DOHH2 (cell line): ENCODE measurements around the gene SLIT1.

Source experiments
- H3F3A ChIP-seq: fragments of 200-600 bp; sonication (generic), shearing (Covaris generic); 2 replicates; pipeline ENCODE4 v1.6.0; 2016; ENCODE audit warnings: antibody characterized with exemption, mild to moderate bottlenecking; ENCODE audit not compliant: control insufficient read depth, insufficient read depth
- H3K27ac ChIP-seq: fragments of 200-600 bp; sonication (generic); 2 replicates; pipeline ENCODE4 v1.5.1; 2014; ENCODE audit warnings: low read depth, mild to moderate bottlenecking, low read length, moderate library complexity
- H3K27me3 ChIP-seq: fragments of 200-600 bp; sonication (generic); 2 replicates; pipeline ENCODE4 v1.6.1; 2014; ENCODE audit warnings: mild to moderate bottlenecking, low read length, mixed read lengths; ENCODE audit not compliant: control insufficient read depth
- H3K36me3 ChIP-seq: fragments of 200-600 bp; sonication (generic); 2 replicates; pipeline ENCODE4 v1.6.1; 2014; ENCODE audit warnings: mild to moderate bottlenecking, low read length, moderate library complexity, mixed read lengths; ENCODE audit not compliant: control insufficient read depth
- H3K4me1 ChIP-seq: fragments of 200-600 bp; sonication (generic); 2 replicates; pipeline ENCODE4 v1.6.1; 2014; ENCODE audit warnings: mild to moderate bottlenecking, low read length, mixed read lengths; ENCODE audit not compliant: control insufficient read depth
- H3K4me2 ChIP-seq: fragments of 200-600 bp; sonication (generic); 2 replicates; pipeline ENCODE4 v1.6.0; 2014; ENCODE audit warnings: mild to moderate bottlenecking, low read length, moderate library complexity
- H3K4me3 ChIP-seq: fragments of 200-600 bp; sonication (generic); 2 replicates; pipeline ENCODE4 v1.5.1; 2014; ENCODE audit warnings: mild to moderate bottlenecking, low read length, mixed read lengths
- H3K79me2 ChIP-seq: fragments of 200-600 bp; sonication (generic); 2 replicates; pipeline ENCODE4 v1.6.1; 2014; ENCODE audit warnings: mild to moderate bottlenecking, low read length, mixed read lengths; ENCODE audit not compliant: control insufficient read depth
- H3K9me2 ChIP-seq: fragments of 200-600 bp; sonication (generic); replicated peaks from 2 replicates; pipeline ENCODE4 v1.6.1; 2014; ENCODE audit warnings: mild to moderate bottlenecking, low read length, mixed read lengths; ENCODE audit not compliant: control insufficient read depth
- H3K9me3 ChIP-seq: fragments of 200-600 bp; sonication (generic); 2 replicates; pipeline ENCODE4 v1.6.1; 2014; ENCODE audit warnings: antibody characterized with exemption, low read length, mixed read lengths; ENCODE audit not compliant: control insufficient read depth, insufficient read depth
- H4K20me1 ChIP-seq: fragments of 200-600 bp; sonication (generic); 2 replicates; pipeline ENCODE4 v1.6.0; 2014; ENCODE audit warnings: low read depth, mild to moderate bottlenecking, antibody characterized with exemption, low read length, moderate library complexity; ENCODE audit not compliant: control insufficient read depth, insufficient read depth
- CTCF ChIP-seq: fragments of 200-600 bp; sonication (generic); IDR thresholded peaks from one replicate; pipeline ENCODE4 v1.5.1; 2014; ENCODE audit warnings: antibody characterized with exemption, mild to moderate bottlenecking, low read depth, low read length; ENCODE audit not compliant: poor library complexity, severe bottlenecking
- EZH2phosphoT487 ChIP-seq: fragments of 200-600 bp; sonication (generic); IDR thresholded peaks from 2 replicates; pipeline ENCODE4 v1.6.1; 2017; ENCODE audit warnings: borderline replicate concordance, mild to moderate bottlenecking, antibody characterized with exemption, low read length, moderate library complexity, mixed read lengths

Gene SLIT1

DNA sequence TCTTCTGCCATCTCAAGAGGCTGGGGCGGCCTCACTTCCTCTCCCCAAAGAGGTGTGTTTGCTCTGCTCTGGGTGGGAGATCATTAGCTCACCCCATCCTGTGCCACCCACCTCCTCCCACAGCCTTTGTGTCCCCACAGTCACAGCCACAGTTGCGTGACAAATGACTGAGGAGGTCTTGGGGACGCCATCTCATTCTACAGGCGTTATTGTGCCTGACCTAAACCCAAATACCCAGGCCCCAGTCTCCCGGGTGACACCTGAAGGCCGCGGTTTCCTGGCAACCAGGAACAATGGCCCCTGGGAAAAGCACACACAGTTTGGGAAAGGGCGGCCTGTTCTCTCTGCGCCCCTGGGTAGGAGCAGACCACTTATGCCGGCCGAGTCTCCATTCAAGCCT, 51.6 kb downstream of the SLIT1 start:
- no peaks in the 10 kb centered on the region for H3K4me1 ChIP-seq
- H3K9me3 ChIP-seq = no peaks in the 10 kb centered on the region
- no peaks in the 10 kb centered on the region for H3K79me2 ChIP-seq
- no peaks in the 10 kb centered on the region for H3F3A ChIP-seq
- no peaks in the 10 kb centered on the region for H4K20me1 ChIP-seq
- H3K9me2 ChIP-seq = no peaks in the 10 kb centered on the region
- H3K4me2 ChIP-seq = no peak overlapping the region
- no peak overlapping the region for H3K27ac ChIP-seq
- no peaks in the 10 kb centered on the region for H3K36me3 ChIP-seq
- H3K4me3 ChIP-seq = no peak overlapping the region
- no peak for TF ChIP-seq CTCF
- no peak for TF ChIP-seq EZH2phosphoT487
- H3K27me3 ChIP-seq = peaks cover 29% of the 10 kb centered on the region

DNA sequence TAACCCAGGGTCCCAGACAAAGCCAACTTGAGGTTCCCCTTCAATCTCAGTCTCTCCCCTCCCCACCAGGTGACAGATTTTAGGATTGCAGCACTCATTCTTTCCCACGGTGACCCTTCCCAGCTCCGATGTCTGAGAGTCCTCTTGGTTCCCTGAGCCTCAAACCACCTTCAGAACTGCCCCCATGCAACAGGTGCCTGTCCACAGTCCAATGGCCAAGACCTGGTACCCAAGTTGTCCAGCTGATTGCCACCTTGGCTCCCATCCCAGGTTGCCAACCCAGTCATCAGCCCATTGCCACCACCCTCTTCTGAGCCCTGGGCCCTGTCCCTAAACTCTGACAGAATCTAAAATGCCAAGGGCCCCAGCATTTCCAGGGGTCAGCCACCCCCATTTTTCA, 53.5 kb downstream of the SLIT1 start:
- Histone ChIP-seq H3F3A (no peaks in the 10 kb centered on the region), H3K27me3 (peaks cover 15% of the 10 kb centered on the region), H3K36me3 (no peaks in the 10 kb centered on the region), H3K27ac (no peak overlapping the region), H3K9me3 (no peaks in the 10 kb centered on the region), H3K4me1 (no peaks in the 10 kb centered on the region), H4K20me1 (no peaks in the 10 kb centered on the region), H3K79me2 (no peaks in the 10 kb centered on the region), H3K9me2 (no peaks in the 10 kb centered on the region), H3K4me2 (no peak overlapping the region), H3K4me3 (no peak overlapping the region)
- no peak for TF ChIP-seq CTCF
- TF ChIP-seq EZH2phosphoT487 = no peak

- no peaks in the 10 kb centered on the region for H3K4me1 ChIP-seq
- H3K4me2 ChIP-seq = no peak overlapping the region
- H3K27me3 ChIP-seq = peaks cover 12% of the 10 kb centered on the region
- H3K4me3 ChIP-seq = no peak overlapping the region
- no peaks in the 10 kb centered on the region for H3K9me3 ChIP-seq
- H3K9me2 ChIP-seq = no peaks in the 10 kb centered on the region
- TF ChIP-seq CTCF (no peak), EZH2phosphoT487 (no peak)
- H3K79me2 ChIP-seq = no peaks in the 10 kb centered on the region
- no peak overlapping the region for H3K27ac ChIP-seq
- no peaks in the 10 kb centered on the region for H3F3A ChIP-seq
- H4K20me1 ChIP-seq = no peaks in the 10 kb centered on the region
- H3K36me3 ChIP-seq = no peaks in the 10 kb centered on the region
Observed at GRCh38 chr10:97131666-97132065, 54.1 kb downstream of the SLIT1 start.

DNA sequence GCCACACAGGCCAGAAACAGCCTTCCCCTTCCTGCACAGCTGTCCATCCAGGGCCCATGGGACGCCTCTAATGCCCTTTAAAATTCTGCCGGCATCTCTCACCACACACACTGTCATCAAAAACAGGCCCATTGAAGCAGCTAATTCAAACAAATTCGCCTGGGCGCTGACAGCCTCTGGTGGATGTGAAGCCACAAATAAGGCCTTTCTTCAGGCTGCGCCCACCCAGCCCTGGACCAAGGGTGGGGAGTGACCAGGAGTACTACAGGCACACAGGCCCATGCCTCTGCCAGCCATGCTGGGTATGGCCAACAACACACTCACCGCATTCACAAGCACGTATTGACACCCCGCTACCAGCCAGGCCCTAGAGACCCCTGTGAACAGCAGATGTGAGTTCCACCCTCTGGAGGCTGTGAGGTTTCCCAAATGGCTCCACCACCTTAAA, 54.6 kb downstream of the SLIT1 start:
- Histone ChIP-seq H3K27me3 (peaks cover 8% of the 10 kb centered on the region), H3K9me3 (no peaks in the 10 kb centered on the region), H3F3A (no peaks in the 10 kb centered on the region), H3K79me2 (no peaks in the 10 kb centered on the region), H3K4me2 (no peak overlapping the region), H3K9me2 (no peaks in the 10 kb centered on the region), H3K4me1 (no peaks in the 10 kb centered on the region), H3K36me3 (no peaks in the 10 kb centered on the region), H3K4me3 (no peak overlapping the region), H3K27ac (no peak overlapping the region), H4K20me1 (no peaks in the 10 kb centered on the region)
- TF ChIP-seq EZH2phosphoT487 (no peak), CTCF (no peak)
